ENCODE measurements around the gene FAM117B.

DNA sequence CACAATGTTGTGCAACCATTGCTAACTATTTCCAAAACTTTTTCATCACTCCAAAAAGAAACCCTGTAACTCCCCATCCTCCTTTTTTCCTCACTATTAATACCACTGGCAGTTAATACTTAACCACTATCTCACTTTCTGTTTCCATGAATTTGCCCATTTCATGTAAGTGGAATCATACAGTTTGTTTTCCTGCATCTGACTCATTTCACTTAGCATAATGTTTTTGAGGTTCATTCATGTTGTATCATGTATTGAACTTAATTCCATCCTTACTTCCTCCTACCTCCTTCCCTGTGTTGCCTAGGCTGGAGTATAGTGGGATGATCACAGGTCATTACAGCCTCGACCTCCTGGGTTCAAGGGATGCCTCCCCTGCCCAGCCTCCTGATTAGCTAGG is 68.3 kb downstream of the FAM117B start:
- TF ChIP-seq, protein P1, sequence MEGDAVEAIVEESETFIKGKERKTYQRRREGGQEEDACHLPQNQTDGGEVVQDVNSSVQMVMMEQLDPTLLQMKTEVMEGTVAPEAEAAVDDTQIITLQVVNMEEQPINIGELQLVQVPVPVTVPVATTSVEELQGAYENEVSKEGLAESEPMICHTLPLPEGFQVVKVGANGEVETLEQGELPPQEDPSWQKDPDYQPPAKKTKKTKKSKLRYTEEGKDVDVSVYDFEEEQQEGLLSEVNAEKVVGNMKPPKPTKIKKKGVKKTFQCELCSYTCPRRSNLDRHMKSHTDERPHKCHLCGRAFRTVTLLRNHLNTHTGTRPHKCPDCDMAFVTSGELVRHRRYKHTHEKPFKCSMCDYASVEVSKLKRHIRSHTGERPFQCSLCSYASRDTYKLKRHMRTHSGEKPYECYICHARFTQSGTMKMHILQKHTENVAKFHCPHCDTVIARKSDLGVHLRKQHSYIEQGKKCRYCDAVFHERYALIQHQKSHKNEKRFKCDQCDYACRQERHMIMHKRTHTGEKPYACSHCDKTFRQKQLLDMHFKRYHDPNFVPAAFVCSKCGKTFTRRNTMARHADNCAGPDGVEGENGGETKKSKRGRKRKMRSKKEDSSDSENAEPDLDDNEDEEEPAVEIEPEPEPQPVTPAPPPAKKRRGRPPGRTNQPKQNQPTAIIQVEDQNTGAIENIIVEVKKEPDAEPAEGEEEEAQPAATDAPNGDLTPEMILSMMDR (IDR thresholded peaks at IDR 0.05; ENCODE audit: borderline replicate concordance, extremely low read depth, low read length, poor library complexity, severe bottlenecking), result no peak
- no peak for TF ChIP-seq EZH2 (IDR thresholded peaks at IDR 0.05; ENCODE audit: borderline replicate concordance, low read depth, low read length, severe bottlenecking)
